ENCODE results near the gene NBEAL1. TPM values are rescaled to one million over a fixed set of nuclear protein-coding genes. Genes with fewer than 3 reads are reported as not detected.
"Not testable (repeated sequence)": the region's sequence is repeated elsewhere in the genome, so short reads cannot be mapped to it uniquely, and the experiment has no call there.

Gene NBEAL1
- total RNA-seq, result 100 to 1,000 TPM in 1 of 4 donors, 10 to 100 TPM in 3; 43.7 to 140 (median 90.2) TPM

GRCh38 chr2:203014456-203015199 is at the start of gene NBEAL1:
TSS of gene NBEAL1 (plus strand) at chr2:203014875. CDS start at chr2:203016385, 1,510 bp downstream.
- no peak for TF ChIP-seq CTCF (IDR thresholded peaks at IDR 0.05)
- TF ChIP-seq POLR2A (IDR thresholded peaks at IDR 0.05), result peak; percentile 47 to 87
- peak within 1 kb of the TSS; percentile 54 to 91 (median 78) for H3K4me3 ChIP-seq
- no peaks in the 10 kb centered on the region for H3K9me3 ChIP-seq
- peak; percentile 95 to 99 (median 99) for DNase-seq
- no peaks in the 10 kb centered on the region for H3K27me3 ChIP-seq
- peaks cover 0 to 18% (median 0%) of the 10 kb centered on the region in 4 donors for H3K4me1 ChIP-seq
- no peaks in the 10 kb centered on the region for H3K36me3 ChIP-seq
- peak within 1 kb of the TSS; percentile 72 to 97 (median 94) for H3K27ac ChIP-seq

- TF ChIP-seq POLR2A (IDR thresholded peaks at IDR 0.05), result no peak
- no peak for TF ChIP-seq CTCF (IDR thresholded peaks at IDR 0.05)
- Histone ChIP-seq H3K27ac (no peak overlapping the region), H3K4me3 (no peak overlapping the region), H3K27me3 (no peaks in the 10 kb centered on the region), H3K36me3 (no peaks in the 10 kb centered on the region), H3K4me1 (no peaks in the 10 kb centered on the region), H3K9me3 (no peaks in the 10 kb centered on the region)
- no peak for DNase-seq
Observed at GRCh38 chr2:202965810-202966460, 48.7 kb upstream of the NBEAL1 start.

- not testable (repeated sequence) for DNase-seq, H3K4me1 ChIP-seq, H3K9me3 ChIP-seq, H3K36me3 ChIP-seq, H3K27ac ChIP-seq, H3K4me3 ChIP-seq, H3K27me3 ChIP-seq
Observed at GRCh38 chr2:202969404-202969803, 45.3 kb upstream of the NBEAL1 start.

GRCh38 chr2:202976809-202977208 is 37.9 kb upstream of the NBEAL1 start:
- H3K27me3 ChIP-seq, result no peaks in the 10 kb centered on the region
- no peak overlapping the region for H3K27ac ChIP-seq
- no peaks in the 10 kb centered on the region for H3K4me1 ChIP-seq
- DNase-seq, result no peak
- peaks cover 0 to under 1% (median 0%) of the 10 kb centered on the region in 3 donors for H3K36me3 ChIP-seq
- no peak overlapping the region for H3K4me3 ChIP-seq
- no peak for TF ChIP-seq POLR2A (IDR thresholded peaks at IDR 0.05)
- TF ChIP-seq CTCF (IDR thresholded peaks at IDR 0.05), result no peak
- H3K9me3 ChIP-seq, result no peaks in the 10 kb centered on the region

GRCh38 chr2:202982779-202983491 is 31.7 kb upstream of the NBEAL1 start:
- Histone ChIP-seq H3K27me3 (no peaks in the 10 kb centered on the region), H3K4me1 (no peaks in the 10 kb centered on the region), H3K9me3 (no peaks in the 10 kb centered on the region), H3K4me3 (no peak overlapping the region), H3K27ac (no peak overlapping the region), H3K36me3 (no peaks in the 10 kb centered on the region)
- no peak for DNase-seq
- no peak for TF ChIP-seq POLR2A (IDR thresholded peaks at IDR 0.05)
- TF ChIP-seq CTCF (IDR thresholded peaks at IDR 0.05), result no peak

- TF ChIP-seq CTCF (IDR thresholded peaks at IDR 0.05) (no peak), POLR2A (IDR thresholded peaks at IDR 0.05) (no peak)
- no peaks in the 10 kb centered on the region for H3K9me3 ChIP-seq
- DNase-seq, result no peak
- no peaks in the 10 kb centered on the region for H3K27me3 ChIP-seq
- no peak overlapping the region for H3K4me3 ChIP-seq
- H3K4me1 ChIP-seq, result no peaks in the 10 kb centered on the region
- no peak overlapping the region for H3K27ac ChIP-seq
- no peaks in the 10 kb centered on the region for H3K36me3 ChIP-seq
Observed at GRCh38 chr2:202989749-202990148, 24.9 kb upstream of the NBEAL1 start.

All from Peyer's patch (tissue), 4 donors.